HepG2 (cell line): ENCODE results near the gene HOXC10. TPM values are rescaled to one million over a fixed set of nuclear protein-coding genes. Genes with fewer than 3 reads are reported as not detected.

ENCODE experiments used
- ATAC-seq: fragments of 200-7000 bp; cut with Tn5 transposase; 3 replicates; pipeline ENCODE4 v1.9.1; 2020; ENCODE audit warnings: mild to moderate bottlenecking, moderate library complexity
- BruUV-seq: library from RNA; stranded (reverse); fragments of 400-500 nt; replicated peaks from 2 replicates; lab custom pipeline; 2021; lab: Mats Ljungman, UMichigan
- CTCF ChIA-PET: fragments of 300-600 bp; formaldehyde crosslinking; extraction: SDS; loops from one replicate; lab custom pipeline; 2021; ENCODE audit warnings: low total read pairs, inconsistent platforms, low intra/inter-chr PET ratio; lab: Yijun Ruan, JAX
- POLR2A ChIA-PET: fragments of 350-600 bp; sonication (Branson Sonifier 250); formaldehyde crosslinking; loops from one replicate; lab custom pipeline; 2020; ENCODE audit warnings: antibody characterized with exemption, inconsistent platforms; lab: Yijun Ruan, JAX
- DNase-seq: peaks from one replicate; pipeline ENCODE4 v3.0.0-alpha.2; 2015; ENCODE audit warnings: low spot score
- FAIRE-seq: peaks from 3 replicates; lab custom pipeline; 2011; peaks lifted over from hg19 to GRCh38; lab: Jason Lieb, UNC
- H2AFZ ChIP-seq: one replicate; pipeline ENCODE4 v1.6.1; 2011; ENCODE audit warnings: low read length, inconsistent platforms
- H3K27ac ChIP-seq: fragments of 300-600 bp; 3 replicates; pipeline ENCODE4 v1.8.0; 2011; ENCODE audit warnings: mixed run types, mild to moderate bottlenecking, mixed read lengths, low read length, inconsistent platforms; ENCODE audit not compliant: insufficient read depth; ENCODE audit errors: extremely low read length
- H3K27me3 ChIP-seq, 2 experiments: fragments of 200-600 bp in 1 of 2; 2 replicates in 1 of 2; 3 replicates in 1 of 2; pipeline versions ENCODE4 v1.6.0 to v1.8.0; 2011; ENCODE audit warnings: low read length in 2 of 2, mild to moderate bottlenecking in 2 of 2, moderate library complexity in 2 of 2, inconsistent platforms in 1 of 2; ENCODE audit not compliant: insufficient read depth in 2 of 2, control insufficient read depth in 1 of 2
- H3K36me3 ChIP-seq, 2 experiments: fragments of 200-600 bp in 1 of 2; replicated peaks in 1 of 2; 2 replicates in 1 of 2; 3 replicates in 1 of 2; pipeline versions ENCODE4 v1.5.1 to v1.8.0; 2011; ENCODE audit warnings: low read length in 2 of 2, inconsistent platforms in 1 of 2; ENCODE audit not compliant: insufficient read depth in 2 of 2, control insufficient read depth in 1 of 2
- H3K4me1 ChIP-seq: 2 replicates; pipeline ENCODE4 v1.5.1; 2012; ENCODE audit warnings: low read length, inconsistent platforms; ENCODE audit not compliant: insufficient read depth
- H3K4me2 ChIP-seq: 2 replicates; pipeline ENCODE4 v1.6.0; 2011; ENCODE audit warnings: low read depth, low read length, inconsistent platforms
- H3K4me3 ChIP-seq, 3 experiments: fragments of 200-600 bp in 1 of 3; sonication (generic), shearing (Covaris generic) in 1 of 3; replicated peaks in 1 of 3; 2 replicates each; pipeline ENCODE4 v1.5.1; 2011 to 2016; ENCODE audit warnings: low read length in 3 of 3, inconsistent platforms in 2 of 3, low read depth in 2 of 3, mild to moderate bottlenecking in 2 of 3, control low read depth in 1 of 3, mixed read lengths in 1 of 3; ENCODE audit not compliant: insufficient read depth in 1 of 3
- H3K79me2 ChIP-seq: one replicate; pipeline ENCODE4 v1.6.1; 2011; ENCODE audit warnings: low read length, inconsistent platforms; ENCODE audit not compliant: insufficient read depth
- H3K9ac ChIP-seq: 2 replicates; pipeline ENCODE4 v1.6.0; 2011; ENCODE audit warnings: mild to moderate bottlenecking, low read depth, low read length, inconsistent platforms; ENCODE audit not compliant: insufficient read depth
- H3K9me3 ChIP-seq: 2 replicates; pipeline ENCODE4 v1.5.1; 2012; ENCODE audit warnings: mild to moderate bottlenecking, low read length
- H4K20me1 ChIP-seq: 2 replicates; pipeline ENCODE4 v1.6.0; 2011; ENCODE audit warnings: inconsistent platforms, mild to moderate bottlenecking, low read length, moderate library complexity; ENCODE audit not compliant: insufficient read depth
- ATF1 ChIP-seq: IDR thresholded peaks from 2 replicates; pipeline ENCODE4 v1.6.1; 2016; ENCODE audit warnings: mild to moderate bottlenecking, control low read depth
- BHLHE40 ChIP-seq: IDR thresholded peaks from 2 replicates; pipeline ENCODE4 v1.6.1; 2011; ENCODE audit warnings: low read length, improper control_type of control experiment
- GZF1 ChIP-seq: sonication (generic); formaldehyde crosslinking; IDR thresholded peaks from 2 replicates; pipeline ENCODE4 v1.5.1; 2020; ENCODE audit warnings: mild to moderate bottlenecking, missing genetic modification reagents
- MIXL1 ChIP-seq: IDR thresholded peaks from 2 replicates; pipeline ENCODE4 v1.6.1; 2016
- MYPOP ChIP-seq: sonication (generic); formaldehyde crosslinking; IDR thresholded peaks from 2 replicates; pipeline ENCODE4 v1.8.1; 2023; ENCODE audit warnings: mild to moderate bottlenecking, moderate library complexity, missing genetic modification reagents
- NKX3-1 ChIP-seq: sonication (generic); formaldehyde crosslinking; IDR thresholded peaks from 2 replicates; pipeline ENCODE4 v1.5.0; 2020; ENCODE audit warnings: missing genetic modification reagents
- PHB2 ChIP-seq: fragments of 450-650 bp; IDR thresholded peaks from 2 replicates; pipeline ENCODE4 v1.6.1; 2018; ENCODE audit not compliant: partially characterized antibody
- TEAD2 ChIP-seq: sonication (generic); formaldehyde crosslinking; IDR thresholded peaks from 2 replicates; pipeline ENCODE4 v1.9.0; 2021; ENCODE audit warnings: missing genetic modification reagents
- ZBTB44 ChIP-seq: sonication (generic); formaldehyde crosslinking; IDR thresholded peaks from 2 replicates; pipeline ENCODE4 v1.4.0; 2020; ENCODE audit warnings: missing genetic modification reagents
- ZNF136 ChIP-seq: sonication (generic); formaldehyde crosslinking; IDR thresholded peaks from 2 replicates; pipeline ENCODE4 v1.8.1; 2022; ENCODE audit warnings: low read depth, mild to moderate bottlenecking, moderate library complexity, missing genetic modification reagents
- ZNF605 ChIP-seq: sonication (generic); formaldehyde crosslinking; IDR thresholded peaks from 2 replicates; pipeline ENCODE4 v1.8.0; 2022; ENCODE audit warnings: mild to moderate bottlenecking, missing genetic modification reagents
- ZNF674 ChIP-seq: sonication (generic); formaldehyde crosslinking; IDR thresholded peaks from 2 replicates; pipeline ENCODE4 v1.5.0; 2020; ENCODE audit warnings: low read depth, mild to moderate bottlenecking, missing genetic modification reagents
- ZSCAN21 ChIP-seq: sonication (generic); formaldehyde crosslinking; IDR thresholded peaks from 2 replicates; pipeline ENCODE4 v1.8.0; 2022; ENCODE audit warnings: mild to moderate bottlenecking, missing genetic modification reagents, moderate library complexity, borderline replicate concordance
- WGBS: methylation state at CpG from one replicate; pipeline ENCODE4 v1.1.6; 2017; ENCODE audit warnings: low lambda C conversion rate; 5-methylcytosine and 5-hydroxymethylcytosine counted together
- in situ Hi-C: cut with HindIII; loops from 2 replicates; pipeline ENCODE4 v1.10.0; 2017; ENCODE audit warnings: low pct_unique_long_range_greater_than_20kb; ENCODE audit not compliant: extremely low pct_ligation_motif_present
- intact Hi-C: fragments of 100-400 bp; cut with micrococcal nuclease; formaldehyde crosslinking; loops from one replicate; pipeline ENCODE4 v1.10.0; 2022; ENCODE audit not compliant: unreplicated experiment
- polyA plus RNA-seq, 8 experiments: library from polyadenylated mRNA; depleted of rRNA in 3 of 8; stranded (reverse) in 7 of 8; unstranded in 1 of 8; fragments of >200 nt; fragmentation: Illumina TruSeq in 4 of 8; extraction: Trizol in 4 of 8; gene quantifications; 2 replicates each; pipeline versions ENCODE4 v1.2.1 to v1.2.3, GENCODE V29; 2011 to 2016; ENCODE audit warnings: low read depth in 4 of 8, missing spikeins in 1 of 8, mixed read lengths in 1 of 8; ENCODE audit not compliant: insufficient read depth in 1 of 8
- total RNA-seq, 5 experiments: library from RNA; depleted of rRNA; stranded (reverse); fragments of >200 nt; fragmentation: Illumina TruSeq; extraction: Trizol; gene quantifications; 2 replicates each; pipeline ENCODE4 v1.2.3, GENCODE V29; 2016; ENCODE audit warnings: low read depth in 1 of 5

HOXC10 gene
- total and polyA plus RNA-seq, 2 of the 13 experiments (the other 11 are each of a cell fraction or from before 2014, with no cell fraction given): not detected

DNA sequence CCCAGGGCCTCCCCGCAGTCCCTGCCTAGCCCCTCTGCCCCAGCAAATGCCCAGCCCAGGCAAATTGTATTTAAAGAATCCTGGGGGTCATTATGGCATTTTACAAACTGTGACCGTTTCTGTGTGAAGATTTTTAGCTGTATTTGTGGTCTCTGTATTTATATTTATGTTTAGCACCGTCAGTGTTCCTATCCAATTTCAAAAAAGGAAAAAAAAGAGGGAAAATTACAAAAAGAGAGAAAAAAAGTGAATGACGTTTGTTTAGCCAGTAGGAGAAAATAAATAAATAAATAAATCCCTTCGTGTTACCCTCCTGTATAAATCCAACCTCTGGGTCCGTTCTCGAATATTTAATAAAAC, 45.5 kb downstream of the HOXC10 start:
- DNase-seq: no peak
- Histone ChIP-seq H4K20me1 (no peaks in the 10 kb centered on the region), H3K4me1 (peaks cover 7% of the 10 kb centered on the region; the same call in 1 of the 2 replicates), H3K27me3 (peaks cover 4 to 86% of the 10 kb centered on the region in 2 experiments; a peak in 4 of 5 replicates)
- FAIRE-seq: no peak
- CTCF ChIA-PET: no interaction called here
- in situ Hi-C loops: loop anchor here (5.0 kb wide), 2 partner anchors 102 to 162 kb away; no protein-coding TSS in a partner anchor
- no peak for TF ChIP-seq ZSCAN21 (CRISPR knock-in tag)
- TF ChIP-seq GZF1: no peak
- TF ChIP-seq MIXL1 (CRISPR knock-in tag): no peak
- TF ChIP-seq PHB2: no peak
- no peak for TF ChIP-seq MYPOP (CRISPR knock-in tag)
- no peak for TF ChIP-seq ZBTB44
- TF ChIP-seq ATF1 (CRISPR knock-in tag): no peak
- TF ChIP-seq TEAD2 (CRISPR knock-in tag): no peak
- TF ChIP-seq ZNF136 (CRISPR knock-in tag): no peak
- TF ChIP-seq BHLHE40: no peak
- TF ChIP-seq ZNF605 (CRISPR knock-in tag): no peak
- no peak for TF ChIP-seq NKX3-1
- no peak for TF ChIP-seq ZNF674 (CRISPR knock-in tag)
- TF ChIP-seq, all 625 proteins: peak for 0
- intact Hi-C loops: loop anchor here (5.0 kb wide), 1 partner anchor 107 kb away; no protein-coding TSS in a partner anchor
- no peak for ATAC-seq
- Histone ChIP-seq H3K9ac (no peak overlapping the region), H3K27ac (no peak overlapping the region), H3K9me3 (no peaks in the 10 kb centered on the region), H2AFZ (no peak overlapping the region), H3K4me3 (no peak overlapping the region), H3K79me2 (no peaks in the 10 kb centered on the region), H3K36me3 (no peaks in the 10 kb centered on the region), H3K4me2 (no peak overlapping the region)
- POLR2A ChIA-PET: no interaction called here
- no TSS peak for BruUV-seq
- 43% methylated on average over 7 of the region's 7 CpGs for WGBS
